Colon (tissue), 2 donors: Measurements from ENCODE around the gene RASIP1.
"Not testable (repeated sequence)": the region's sequence is repeated elsewhere in the genome, so short reads cannot be mapped to it uniquely, and the experiment has no call there.

ENCODE experiments used
- FAIRE-seq: peaks from 2 replicates; lab custom pipeline; 2012; peaks lifted over from hg19 to GRCh38; lab: Jason Lieb, UNC
- donor health status: control.
- donor health status: control.

RASIP1 gene

DNA sequence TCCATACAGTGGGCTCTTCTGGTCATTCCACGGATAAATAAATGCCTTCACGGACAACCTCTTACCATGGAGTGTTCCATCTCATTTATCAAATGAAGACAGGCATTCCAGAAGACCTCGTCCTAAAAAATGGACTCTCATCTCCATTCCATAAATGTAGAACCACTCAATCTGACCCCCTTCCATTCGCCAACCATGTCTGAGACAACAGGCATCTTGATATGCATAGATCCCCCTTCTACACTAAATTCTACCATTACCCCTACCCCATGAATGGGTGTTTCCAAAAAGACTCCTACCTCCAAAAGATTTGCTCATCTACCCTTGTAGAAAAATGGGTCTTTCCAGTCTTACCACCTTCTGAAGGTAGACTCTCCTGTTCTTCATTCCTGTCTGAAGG lies 9.0 kb downstream of the RASIP1 start:
- no peak for FAIRE-seq

DNA sequence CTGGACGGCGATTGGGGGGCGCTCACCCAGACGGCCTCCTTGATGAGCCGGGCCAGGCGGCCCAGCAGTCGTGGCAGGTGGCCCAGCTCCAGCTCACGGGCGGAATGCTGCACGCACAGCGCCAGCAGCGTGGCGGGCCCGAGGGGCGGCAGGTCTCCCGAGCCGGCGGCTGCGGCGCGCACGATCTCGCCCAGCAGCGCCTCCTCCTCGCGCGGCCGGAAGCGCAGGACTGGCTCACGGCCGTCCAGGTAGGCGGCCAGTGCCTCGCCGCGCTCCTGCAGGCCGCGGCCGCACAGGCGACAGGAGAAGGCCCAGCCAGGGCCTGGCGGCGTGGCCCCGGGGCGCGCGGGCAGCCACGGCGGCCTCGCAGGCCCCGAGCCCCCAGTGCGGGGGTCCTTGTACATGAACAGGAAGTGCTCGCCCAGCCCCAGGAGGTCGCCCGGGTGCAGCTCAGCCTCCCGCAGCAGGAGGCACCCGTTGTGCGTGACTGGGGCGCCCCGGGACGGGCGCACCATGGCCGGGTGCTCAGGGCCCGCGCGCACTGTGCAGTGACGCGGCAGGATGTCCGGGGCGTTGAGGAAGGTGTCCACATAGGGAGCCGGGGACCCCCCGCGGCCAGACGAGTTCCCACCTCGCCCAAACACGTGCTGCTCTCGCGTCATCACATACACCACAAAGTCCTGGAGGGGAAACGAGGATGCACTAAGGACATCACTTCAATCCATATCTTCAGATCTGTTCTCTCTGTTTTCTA lies 11.3 kb downstream of the RASIP1 start:
- FAIRE-seq = no peak

DNA sequence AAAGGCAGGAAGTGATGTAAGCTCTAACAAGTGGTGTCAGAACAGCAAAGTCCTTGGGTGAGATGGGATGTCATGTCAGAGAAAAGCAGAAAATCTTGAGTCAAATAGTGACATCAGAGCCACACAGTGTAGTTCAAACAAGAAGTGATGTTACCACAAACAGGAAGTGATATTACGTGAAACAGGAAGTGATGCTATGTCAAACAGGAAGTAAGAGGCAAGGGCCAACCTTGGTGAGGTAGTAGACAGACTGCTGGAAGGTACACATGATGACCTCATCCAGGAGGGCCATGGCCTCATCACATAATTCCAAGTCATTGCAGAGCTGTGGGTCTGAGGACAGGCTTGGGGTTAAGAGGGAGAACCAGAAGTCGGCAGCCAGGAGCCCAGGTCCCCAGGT lies 13.9 kb downstream of the RASIP1 start:
- FAIRE-seq = no peak

DNA sequence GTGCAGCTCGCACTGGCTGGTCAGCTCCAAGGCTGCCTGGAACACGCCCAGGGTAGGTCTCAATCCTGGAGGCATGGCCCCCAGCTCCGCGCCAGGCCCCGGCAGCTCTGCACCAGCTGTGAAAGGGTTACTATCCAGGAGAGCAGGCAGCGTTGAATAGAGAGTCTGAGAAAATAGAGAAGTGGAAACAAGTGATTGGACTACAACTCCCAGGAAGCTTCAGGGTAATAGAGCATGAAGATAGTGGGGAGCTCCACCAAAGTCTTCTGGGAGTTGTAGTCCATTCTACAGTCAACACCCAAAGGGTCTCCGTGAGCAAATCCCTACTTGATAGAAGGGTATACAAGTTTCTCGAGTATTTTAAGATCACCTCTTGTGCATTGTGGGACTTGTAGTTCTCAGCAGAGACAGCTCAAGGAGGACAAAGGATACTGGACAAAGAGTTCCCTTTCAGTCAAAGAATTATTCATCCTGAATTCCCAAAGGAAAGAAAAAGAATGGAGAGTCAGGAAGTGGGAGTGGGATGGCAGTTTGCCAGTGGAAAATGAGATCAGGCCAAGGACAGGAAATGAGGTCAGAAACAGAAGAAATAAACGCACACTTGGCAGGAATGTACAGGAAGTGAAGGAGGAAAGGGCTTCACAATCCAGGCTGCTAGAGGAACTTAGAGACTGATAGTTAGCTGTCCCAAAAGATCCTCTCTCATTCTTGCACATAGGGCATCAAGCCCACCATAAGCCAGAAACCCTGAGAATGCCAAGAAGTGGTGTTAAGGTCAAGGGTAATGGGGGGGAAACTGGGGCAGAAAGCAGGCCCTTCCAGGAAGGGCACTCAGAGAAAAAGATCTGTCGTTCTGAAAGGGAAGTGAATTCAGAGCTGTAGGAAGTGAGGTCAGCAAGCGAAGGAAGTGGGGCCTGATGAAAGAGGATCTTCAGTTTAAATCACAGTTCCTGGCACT lies 15.3 kb downstream of the RASIP1 start:
- no peak for FAIRE-seq

DNA sequence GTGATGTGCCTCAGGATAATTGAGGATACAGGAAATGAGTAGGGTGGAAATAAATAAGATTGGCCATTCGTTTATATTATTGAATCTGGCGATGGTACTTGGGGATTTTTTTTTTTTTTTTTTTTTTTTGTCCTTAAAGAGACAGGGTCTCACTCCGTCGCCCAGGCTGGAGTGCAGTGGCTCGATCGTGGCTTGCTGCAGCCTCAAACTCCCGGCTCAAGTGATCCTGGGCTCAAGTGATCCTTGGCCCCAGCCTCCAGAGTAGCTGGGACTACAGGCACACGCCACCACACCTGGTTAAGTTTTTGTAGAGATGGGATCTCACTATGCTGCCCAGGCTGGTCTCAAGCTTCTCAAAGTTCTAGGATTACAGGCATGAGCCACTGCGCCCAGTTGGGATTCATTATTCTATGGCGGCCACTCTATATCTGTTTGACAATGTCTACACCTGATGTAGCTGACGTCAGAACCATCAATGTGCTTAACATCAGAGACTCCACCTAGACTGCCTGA lies 18.2 kb downstream of the RASIP1 start:
- no peak for FAIRE-seq

DNA sequence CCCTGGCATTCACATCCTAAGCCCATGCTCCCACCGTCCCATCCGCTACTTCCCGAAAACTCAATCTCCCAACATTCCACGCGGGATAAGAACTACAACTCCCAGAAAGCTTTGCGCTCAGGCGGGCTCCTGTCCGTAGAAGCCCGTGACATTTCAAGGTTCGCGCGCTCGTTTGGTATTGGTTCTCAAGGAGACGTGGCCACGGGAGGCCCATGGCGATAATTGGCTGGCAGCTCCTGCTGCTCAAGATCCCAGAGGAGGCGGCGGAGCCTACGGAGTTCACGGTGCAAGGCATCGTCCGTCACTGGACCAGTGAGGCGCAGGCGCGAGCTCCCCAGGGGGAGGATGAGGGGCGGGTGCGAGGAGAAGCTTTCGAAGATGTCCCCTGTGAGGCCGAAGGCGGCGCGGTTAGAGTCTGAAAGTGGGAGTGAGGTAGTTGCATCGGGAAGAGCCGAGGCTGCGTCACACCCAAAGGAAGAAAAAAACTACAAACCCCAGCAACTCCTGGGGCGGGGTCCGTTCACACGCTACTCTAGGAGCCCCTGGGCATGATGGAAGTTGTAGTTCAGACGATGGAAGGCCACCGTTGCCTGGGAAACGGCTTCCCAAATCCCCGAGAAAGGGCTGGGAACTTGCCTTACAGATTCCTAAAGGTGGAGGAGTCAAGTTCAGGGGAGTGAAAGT lies 19.7 kb downstream of the RASIP1 start:
- FAIRE-seq = no peak

DNA sequence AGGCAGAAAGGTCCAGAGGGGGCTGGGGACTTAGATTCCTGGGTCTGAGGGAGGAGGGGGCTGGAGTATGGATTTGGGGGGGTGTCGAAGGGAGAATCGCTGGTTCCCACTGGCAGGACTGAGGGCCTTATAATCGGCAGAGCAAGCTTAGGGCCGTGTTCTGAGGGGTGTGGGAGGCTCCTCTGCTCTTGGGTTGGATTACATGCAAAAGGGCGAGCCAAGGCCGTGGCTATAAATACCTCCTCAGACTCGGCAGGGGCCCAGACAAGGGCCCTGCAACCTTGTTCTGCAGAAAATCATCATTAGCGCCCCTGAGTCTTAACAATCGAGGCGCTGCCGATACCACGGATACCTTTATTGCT lies 20.2 kb downstream of the RASIP1 start:
- FAIRE-seq = no peak

DNA sequence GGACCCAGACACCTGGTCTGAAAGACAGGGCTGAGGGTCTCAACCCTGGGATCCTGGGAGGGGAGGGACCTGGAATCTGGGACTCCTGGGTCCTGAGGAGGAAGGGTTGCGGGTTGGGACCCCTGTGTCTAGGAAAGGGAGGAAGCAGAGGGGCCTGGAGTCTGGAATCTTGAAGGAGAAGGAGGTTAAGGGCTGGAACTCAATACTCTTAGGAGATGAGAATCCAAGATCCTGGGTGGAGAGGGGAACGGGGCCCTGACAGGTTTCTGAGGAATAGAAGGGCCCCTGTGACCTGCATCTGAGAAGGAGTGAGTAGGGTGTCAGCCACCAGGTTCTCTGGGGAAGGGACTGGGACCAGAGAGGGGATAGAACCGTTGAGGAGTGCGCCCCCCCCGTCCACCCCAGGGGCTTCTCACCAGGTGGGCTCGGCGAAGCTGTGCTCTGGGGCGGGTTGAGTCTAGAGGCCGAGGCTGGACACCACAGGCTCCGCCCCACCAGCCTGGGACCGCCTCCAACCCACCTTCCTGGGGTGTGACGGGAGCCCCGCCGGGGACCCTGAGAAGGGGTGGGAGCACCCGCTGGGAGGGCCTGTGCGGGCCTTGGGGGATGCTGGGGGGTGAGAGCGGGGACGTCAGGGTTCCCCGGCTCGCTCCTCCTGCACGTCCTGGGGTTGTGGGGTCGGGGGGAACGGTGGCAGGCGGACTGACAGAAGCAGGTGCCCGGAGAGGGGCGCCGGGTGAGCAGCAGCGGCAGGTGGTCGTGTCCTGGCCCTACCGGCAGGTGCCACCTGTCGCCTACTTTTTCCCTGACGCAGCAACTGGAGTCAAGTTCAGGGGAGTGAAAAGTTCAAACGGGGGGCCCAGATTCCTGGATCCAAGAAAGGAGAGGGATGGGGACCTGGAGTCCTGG lies 20.9 kb downstream of the RASIP1 start, which contains the start of gene MAMSTR:
MAMSTR (minus strand) TSS at position 463 of the 909 bp plus-strand sequence. CDS start 694 bp downstream, outside the sequence.
- no peak for FAIRE-seq

DNA sequence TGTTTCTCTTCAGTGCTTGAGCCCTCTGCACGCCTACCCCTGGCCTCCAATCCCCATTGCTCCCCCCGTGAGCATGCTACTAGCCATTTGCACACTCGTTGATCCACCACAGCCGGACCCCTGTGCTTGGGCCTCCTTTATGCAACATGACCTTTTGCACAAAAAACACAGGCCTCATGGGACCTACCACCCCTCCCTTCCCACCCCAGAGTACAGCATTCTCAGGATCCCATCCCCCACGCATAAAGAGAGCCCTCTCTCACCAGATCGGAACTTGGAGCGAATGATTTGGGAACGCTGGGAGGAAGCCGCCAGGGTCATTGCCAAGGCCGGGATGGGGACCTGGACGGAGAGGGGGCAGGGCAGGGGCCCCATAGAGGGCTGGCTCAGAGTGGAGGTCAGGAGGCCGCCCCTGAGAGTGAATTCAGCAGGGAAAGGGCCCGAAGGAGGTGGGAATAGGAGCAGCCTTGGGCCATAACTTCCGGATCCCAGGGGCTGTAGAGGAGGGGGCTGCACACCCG lies 21.6 kb downstream of the RASIP1 start:
- no peak for FAIRE-seq

DNA sequence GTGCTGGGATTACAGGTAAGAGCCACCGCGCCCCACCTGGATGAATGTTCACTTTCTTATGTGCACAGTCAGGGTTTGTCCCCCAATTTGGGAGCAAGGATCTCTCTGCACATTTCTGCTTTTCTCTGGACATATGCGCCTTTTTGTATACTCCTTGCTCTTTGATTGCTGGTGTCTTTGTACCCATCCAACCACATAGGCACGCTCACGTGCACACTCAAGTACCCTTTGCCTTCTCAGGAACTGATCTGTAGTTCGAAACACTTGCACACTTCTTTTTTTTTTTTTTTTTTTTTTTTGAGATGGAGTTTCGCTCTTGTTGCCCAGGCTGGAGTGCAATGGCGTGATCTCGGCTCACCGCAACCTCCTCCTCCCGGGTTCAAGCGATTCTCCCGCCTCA lies 22.3 kb downstream of the RASIP1 start:
- FAIRE-seq = not testable (repeated sequence)

DNA sequence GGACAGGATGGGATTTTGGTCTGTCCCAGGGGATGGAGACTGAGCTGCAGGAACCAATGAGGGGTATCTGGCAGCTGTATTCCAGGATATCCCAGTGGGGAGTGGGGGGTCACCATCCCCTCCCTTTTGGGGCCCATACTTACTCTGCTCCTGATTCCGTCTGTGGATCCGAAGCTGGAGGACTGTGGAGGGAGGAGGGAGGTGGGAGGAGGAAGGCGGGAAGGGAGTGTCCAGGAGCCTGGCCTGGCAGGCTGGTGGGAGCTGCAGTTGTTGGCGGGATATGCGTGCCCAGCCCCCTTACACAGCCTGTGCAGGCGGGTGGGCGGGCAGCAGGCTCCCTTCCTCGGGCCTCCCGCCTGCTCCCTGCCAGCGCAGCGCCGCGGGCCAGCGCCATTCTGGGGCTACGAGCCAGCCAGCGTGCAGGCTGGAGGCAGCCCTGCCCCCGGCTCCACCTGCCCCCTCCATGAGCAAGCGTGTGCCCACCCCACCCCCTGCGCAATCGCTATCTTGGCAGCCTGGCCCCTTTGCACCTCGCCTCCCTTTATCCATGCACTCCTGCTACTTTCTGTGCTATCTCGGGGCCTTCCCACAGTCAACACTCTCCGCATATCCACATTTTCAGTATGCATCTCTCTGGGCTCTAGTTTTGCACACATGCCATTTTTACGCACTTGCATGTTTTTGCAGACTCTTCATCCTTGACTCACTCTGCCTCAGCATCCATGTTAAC lies 23.7 kb downstream of the RASIP1 start:
- FAIRE-seq = no peak

DNA sequence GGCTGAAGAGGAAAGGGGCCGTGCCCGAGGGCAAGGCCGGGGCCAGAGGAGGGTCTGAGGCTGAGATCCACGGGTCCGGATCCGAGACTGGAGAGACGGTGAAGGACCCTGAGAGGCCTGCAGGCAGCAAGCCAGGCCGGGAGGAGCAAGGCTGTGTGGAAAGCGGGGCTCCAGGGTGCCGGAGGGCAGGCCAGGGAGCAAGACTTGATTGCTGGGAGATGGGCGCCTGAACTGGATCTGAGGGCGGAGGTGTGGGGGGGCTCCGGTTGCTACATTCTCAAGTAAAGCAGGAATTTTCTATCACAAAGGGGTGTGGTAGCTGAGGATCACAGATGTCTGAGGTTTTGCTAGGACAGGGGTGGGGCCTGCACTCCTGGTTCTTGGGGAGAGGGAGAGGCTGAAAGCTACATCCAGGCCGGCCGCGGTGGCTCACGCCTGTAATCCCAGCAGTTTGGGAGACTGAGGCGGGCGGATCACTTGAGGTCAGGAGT lies 24.7 kb downstream of the RASIP1 start:
- no peak for FAIRE-seq

DNA sequence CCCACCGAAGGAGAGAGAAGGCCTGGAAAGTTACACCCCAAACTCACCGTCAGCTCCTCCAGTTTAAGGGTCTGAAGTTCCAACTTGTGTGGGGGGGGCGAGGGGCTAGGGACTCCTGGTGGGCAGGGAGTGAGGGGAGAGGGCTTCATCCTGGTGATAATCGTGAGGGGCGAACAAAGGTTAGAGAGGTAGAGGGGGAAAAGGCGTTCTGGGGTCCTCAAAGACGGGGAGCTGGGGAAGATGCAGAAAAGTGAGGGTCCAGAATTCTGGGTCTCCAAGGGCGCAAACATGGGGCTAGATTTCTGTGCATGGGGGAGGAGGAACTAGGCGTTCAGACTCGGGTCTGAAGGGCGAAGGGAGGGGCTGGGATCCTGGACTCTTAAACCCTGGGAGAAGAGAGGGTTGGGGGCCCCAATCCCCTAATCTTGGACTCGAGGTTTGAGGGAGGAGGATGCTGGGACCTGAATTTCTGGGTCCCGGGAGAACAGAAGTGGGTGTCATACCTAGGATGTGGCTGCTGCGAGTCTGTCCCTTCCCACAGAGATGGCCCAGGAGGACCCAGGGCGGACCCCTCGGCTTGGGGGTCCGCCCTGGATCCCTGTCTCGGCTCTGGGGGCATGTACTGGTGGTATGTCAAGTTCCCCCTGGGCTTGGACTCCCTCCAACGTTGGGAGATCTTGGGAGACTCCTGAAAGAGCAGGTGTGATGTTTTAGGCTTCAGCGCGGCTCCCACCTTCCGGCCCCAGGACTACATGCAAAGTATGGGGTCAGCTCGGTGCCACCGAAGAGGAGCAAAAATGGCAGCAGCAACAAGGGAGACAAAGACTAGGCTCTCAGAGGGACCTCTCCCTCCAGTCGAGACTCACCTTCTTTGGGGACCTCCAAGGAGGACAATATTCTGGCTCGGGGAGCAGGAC lies 25.4 kb downstream of the RASIP1 start:
- no peak for FAIRE-seq

DNA sequence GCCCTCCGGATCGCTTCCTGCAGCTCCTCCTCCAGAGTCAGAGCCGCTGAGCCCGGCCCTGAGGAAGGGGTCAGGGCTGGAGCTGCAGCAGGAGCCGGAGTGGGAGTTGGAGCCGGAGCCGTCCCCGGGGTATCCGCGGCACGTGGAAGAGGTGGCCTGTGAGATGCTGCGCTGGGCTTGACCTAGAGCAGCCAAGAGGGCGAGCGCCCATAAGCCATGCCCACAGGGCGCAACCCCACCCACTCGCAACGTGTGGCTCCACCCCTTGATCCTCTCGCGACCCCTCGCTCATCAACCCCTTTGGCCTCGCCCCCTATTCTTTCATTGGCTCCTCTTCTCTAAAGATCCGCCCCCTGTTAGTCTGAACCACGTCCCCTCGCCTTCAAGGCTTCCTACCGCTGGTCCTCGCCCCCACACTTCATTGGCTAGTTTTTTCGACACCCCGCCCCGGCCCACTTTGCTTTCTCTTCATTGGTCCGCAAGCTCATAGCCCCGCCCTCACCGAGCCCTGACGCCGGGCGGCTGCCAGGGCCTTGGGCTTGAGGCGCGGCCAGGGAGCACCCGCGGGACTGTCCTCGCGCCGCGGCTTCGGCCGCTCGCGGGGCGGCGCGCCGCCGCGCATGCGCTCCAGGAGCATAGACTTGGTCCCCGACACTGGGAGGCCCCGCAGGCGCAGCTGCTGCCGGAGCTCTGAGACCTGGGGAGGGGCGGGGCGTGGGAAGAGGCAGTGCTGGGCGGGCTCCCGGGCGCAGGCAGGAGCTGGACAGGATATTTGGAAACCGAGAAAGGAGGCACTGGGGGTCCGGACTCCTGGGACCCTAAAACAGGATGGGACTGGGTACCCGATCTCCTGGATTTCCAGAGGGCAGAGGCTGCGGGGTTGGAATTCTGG lies 26.3 kb downstream of the RASIP1 start:
- no peak for FAIRE-seq

DNA sequence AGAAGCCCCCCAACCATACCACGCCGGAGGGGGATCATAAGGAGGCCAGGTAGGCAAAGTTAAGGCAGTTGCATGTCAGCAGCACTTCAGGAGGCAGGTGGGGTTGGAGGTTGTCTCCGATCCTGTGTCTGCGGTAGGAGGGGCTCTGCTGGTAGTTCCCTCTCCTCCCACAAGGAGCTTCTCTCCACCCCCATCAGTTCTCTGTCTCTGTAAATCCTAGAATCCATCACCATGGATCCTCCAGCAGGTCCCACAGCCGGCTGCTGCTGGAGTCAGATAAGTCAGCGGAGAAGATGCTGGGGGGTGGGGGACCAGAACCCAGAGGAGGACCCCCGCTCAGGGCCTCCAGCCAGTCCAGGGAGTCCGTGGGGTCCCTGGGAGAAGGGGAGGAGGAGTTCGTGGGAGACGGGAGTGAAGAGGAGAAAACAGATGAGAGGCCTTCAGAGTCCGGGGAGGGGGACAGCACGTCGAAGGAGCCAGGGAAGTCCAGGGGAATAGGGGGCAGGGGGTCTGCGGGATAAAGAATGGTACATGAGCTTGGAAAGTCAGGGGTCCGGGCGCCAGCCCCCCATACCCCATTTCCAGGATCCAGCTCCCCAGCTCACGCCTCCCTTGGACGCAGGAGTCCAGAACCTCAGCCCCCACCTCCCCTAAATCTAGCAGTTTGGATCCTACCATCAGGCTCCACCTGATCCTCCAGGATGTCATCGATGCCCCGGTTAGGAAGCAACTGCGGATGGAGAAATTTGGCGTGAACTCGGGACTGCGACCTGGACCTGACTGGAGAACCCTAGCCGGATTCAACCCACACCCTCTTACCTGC lies 27.2 kb downstream of the RASIP1 start:
- no peak for FAIRE-seq

DNA sequence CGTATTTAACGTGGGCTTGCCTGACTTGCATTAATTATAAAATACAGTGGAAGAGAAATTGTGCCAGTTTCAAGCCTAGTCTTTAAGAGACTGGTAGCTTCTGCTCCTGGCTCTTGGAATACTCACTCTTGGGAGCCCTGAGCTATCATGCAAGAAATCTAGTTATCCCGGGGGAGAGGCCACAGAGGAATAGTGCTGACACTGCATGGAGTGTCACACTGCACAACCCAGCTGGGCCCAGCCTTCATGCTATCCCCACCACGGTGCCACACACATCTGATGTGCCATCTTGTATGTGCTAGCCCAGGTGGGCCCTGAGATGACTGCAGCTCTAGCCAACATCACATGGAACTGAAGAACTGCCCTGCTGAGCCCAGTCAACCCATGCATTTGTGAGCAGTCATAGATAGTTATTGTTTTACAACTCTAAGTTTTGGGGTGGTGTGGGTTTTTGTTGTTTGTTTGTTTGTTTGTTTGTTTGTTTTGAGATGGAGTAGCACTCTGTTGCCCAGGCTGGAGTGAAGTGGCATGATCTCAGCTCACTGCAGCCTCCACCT lies 29.2 kb downstream of the RASIP1 start:
- FAIRE-seq = no peak

DNA sequence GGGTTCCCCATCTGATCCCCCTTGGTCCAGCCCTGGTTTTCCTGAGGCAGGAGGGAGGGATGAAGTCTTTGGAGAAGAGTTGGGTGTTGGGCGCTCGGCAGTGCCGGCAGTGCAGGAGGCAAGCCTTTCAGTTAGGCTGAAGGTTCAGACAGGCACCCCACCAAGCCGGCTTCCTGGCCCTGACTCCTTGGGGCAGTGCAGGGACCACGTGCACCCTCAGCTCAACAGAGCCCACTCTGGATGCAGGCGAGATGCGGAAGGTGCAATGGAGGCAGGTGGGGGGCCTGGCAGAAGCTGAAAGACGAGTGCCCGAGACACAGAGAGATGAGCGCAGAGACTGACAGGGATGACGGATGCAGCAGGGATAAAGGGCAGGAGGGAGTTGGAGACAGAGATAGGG lies 31.9 kb downstream of the RASIP1 start:
- no peak for FAIRE-seq
